HG02623 (cell line): ENCODE measurements around the gene MAPK8IP3.
"Not testable (repeated sequence)": the region's sequence is repeated elsewhere in the genome, so short reads cannot be mapped to it uniquely, and the experiment has no call there.

Source experiments
- ATAC-seq: cut with Tn5 transposase; IDR thresholded peaks from one replicate; pipeline ENCODE4 v1.9.1; 2021; ENCODE audit warnings: moderate library complexity; ENCODE audit not compliant: unreplicated experiment

MAPK8IP3 gene

DNA sequence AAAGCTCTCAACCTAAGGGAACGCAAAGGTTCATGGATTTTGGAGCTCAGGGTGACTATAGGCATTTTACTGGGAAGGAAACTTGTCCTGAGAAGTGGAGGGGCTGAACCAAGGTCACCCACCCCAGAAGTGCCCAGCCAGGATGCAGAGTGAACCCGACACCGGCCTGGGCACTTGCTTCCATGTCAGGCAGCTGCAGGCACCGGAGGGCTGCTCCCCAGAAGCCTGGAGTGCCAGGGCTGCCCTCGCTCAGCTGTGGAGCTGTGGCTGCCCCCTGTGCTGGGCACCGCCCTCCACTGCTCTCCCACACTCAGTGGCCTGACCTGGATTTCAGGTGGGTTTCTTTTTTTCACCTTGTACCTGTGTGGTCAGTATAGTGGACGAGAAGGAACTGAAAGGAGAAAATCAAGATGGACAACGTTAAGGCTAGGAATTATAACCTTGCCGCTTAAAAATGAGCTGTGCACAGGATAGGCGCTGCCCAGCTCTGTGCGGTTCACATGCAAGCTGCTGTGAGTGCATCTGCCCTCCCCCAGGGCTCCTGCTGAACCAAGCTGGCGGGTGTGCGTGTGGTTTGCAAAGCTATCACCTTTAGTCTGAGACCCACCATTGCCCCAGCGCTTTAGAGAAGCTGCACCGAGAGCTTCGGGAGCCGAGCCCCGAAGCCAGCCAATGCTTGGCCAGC lies 2.2 kb downstream of the MAPK8IP3 start:
- ATAC-seq, result no peak

DNA sequence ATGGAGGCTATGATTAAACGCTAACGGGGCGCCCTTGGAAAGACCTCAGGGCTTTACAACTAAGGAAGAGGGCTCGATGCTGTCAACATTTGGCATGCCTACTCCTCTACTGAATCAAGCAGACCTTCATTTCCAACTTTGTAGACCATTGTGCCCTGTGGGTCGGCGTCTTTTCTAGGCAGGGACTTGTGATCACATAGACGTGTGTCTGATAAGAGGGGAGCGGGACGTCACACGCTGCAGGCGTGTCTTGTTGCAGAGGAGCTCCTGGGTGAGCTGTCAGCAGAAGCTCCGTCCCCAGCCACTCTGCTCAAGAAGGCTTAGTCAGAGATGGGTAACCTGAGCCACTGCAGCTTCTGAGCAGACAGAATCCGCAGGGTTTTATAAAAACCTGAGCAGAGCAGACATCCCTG lies 2.8 kb downstream of the MAPK8IP3 start:
- no peak for ATAC-seq

DNA sequence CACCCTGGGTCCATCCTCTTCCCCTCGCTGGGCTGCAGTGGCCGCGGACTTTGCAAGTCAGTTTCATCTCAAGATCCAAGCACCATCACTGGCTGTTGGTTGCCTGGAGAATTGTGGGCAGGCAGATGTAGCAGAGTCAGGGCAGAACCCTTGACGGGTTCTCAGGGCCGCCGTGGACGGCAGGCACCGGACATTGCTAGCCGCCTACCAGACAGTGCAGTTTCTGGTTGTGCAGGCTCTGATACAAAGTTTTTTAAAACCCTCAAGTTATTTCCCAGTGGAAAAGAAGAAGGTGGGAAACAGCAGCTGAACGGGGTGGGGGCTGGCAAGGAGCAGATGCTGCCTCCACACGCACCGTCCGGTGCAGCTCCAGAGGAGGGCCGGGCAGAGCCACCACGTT lies 3.4 kb downstream of the MAPK8IP3 start:
- no peak for ATAC-seq

DNA sequence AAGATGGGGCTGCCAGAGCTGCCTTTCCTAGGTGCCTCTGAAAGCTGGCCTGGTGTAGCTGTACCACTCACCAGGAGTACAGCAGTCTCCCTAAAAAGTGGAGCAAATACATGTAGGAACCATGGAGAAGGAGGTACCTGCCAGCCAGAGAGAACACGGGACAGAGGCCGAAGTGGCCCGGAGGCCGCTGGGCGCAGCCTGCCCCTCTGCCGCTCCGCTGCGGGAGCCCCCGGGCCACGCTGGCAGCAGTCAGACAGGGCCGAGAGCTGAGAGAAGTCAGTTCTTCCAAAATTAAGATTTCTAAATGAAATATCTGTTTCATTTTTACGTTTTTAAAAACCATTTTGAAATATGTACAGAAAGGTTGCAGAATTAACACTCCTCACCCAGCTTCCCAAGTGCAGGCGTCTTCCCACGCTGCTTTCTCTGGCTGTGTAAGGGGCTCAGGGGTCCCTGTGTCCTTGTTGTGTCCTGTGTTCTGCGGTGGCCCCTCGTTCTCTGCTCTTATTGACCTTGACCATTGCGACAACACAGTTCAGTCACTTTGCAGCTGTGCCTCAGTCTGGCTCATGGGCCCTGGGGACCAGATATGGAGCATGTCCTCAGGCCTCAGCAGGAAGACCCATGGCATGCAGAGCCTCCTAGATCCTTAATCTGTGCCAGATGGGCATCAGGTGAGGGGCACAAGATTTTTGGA lies 5.0 kb downstream of the MAPK8IP3 start:
- no peak for ATAC-seq

DNA sequence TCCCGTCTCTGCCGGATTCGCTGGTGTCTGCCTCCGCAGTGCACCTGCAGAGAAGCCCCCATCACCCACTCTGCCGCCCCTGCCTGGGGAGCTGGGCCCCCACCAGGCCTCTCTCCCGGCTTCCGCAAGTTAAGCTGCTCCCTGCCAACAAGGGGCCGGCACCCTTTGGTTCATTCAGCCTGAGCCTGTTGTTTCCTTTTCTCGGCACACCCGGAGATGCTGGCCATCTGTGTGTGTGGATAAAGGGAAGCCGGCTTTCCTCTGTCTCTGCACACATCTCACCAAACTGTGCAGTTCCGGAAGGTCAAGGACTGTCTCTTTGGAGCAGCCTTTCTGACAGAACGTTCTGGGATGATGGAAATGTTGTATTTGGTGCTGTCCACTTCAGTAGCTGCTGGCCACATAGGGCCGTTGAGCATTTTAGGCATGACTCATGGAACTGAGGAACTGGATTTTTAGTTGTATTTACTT lies 6.8 kb downstream of the MAPK8IP3 start:
- ATAC-seq, result no peak

DNA sequence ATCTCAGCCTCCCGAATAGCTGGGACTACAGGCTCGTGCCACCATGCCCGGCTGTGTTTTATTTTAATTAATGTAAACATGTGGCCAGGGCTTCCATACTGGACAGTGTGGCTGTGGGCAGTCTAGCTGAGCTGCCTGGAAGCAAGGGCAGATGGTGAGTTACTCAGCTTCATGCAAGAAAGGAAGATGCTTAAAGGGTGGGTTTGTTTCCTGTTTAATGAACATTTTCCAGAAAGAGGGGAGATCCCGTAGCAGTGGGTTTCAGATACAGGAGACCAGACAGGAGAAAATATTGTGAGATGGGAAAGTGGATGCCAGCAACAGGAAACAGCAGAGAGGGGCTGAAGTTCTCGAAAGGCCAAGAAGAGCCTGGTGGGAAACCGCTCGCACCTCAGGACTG lies 7.3 kb downstream of the MAPK8IP3 start:
- ATAC-seq, result no peak

DNA sequence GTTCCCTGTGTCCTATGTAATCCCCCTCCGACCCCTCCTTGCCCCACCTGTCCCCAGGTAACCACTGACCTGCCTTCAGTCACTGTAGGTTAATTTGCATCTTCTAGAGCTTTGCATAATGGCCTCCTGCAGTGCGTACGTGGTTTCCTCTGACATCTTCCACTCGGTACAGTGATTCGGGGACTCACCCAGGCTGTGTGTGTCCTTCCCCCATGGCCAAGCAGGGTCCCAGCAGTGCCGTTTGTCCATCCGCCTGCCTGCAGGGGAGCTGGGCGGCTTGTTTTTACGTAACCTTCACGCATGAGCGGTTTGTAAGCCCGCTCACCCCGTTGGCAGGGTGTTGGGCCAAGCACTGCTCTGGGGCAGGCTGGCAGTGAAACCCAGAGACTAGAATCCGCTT lies 7.9 kb downstream of the MAPK8IP3 start:
- ATAC-seq, result no peak

DNA sequence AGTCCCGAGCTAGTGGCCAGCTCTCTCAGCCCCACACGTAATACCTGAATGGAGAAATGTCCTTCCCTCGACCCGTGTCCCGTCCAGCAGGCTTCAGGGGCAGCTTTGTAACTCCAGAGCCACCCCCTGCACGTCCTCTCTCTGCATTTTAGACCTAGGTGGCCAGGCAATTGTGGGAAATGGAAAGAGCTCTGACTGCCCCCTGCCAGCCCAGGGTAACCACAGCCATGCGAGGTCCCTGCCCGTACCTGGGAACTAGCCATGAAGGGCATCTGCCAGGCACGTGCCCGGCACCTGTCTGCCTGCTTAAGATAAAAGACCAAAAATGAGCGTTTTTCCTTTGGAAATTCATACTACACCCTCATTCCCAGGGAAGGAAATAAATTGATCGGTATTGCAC lies 9.2 kb downstream of the MAPK8IP3 start:
- ATAC-seq, result no peak

DNA sequence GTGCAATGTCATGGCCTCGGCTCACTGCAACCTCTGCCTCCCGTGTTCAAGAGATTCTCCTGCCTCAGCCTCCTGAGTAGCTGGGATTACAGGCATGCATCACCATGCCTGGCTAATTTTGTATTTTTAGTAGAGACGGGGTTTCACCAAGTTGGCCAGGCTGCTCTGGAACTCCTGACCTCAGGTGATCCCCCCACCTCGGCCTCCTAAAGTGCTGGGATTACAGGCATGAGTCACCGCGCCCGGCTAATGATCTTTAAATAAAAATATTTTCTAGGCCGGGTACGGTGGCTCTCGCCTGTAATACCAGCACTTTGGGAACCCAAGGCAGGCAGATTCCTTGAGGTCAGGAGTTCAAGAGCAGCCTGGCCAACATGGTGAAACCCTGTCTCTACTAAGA lies 12.2 kb downstream of the MAPK8IP3 start:
- not testable (repeated sequence) for ATAC-seq

DNA sequence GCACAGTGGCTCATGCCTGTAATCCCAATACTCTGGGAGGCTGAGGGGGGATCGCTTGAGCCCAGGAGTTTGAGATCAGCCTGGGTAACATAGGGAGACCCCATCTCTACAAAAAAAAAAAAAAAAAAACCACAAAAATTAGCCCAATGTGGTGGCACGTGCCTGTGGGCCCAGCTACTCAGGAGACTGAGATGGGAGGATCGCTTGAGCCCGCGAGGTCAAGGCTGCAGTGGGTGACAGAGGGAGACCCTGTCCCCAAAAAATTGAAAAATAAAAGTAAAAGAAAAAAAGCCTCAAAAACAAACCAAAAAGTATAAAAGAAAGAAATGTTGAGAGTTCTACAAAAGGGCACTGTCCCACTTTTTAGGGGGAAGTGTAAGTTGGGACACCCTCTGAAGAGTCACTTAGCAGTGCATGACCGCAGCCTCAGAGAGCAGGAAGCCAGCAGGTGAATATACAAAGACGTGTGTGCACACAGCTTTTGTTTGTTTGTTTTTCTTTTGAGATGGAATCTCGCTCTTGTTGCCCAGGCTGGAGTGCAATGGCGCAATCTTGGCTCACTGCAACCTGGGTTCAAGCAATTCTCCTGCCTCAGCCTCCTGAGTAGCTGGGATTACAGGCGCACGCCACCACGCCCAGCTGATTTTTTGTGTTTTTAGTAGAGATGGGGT lies 13.7 kb downstream of the MAPK8IP3 start:
- ATAC-seq, result not testable (repeated sequence)

DNA sequence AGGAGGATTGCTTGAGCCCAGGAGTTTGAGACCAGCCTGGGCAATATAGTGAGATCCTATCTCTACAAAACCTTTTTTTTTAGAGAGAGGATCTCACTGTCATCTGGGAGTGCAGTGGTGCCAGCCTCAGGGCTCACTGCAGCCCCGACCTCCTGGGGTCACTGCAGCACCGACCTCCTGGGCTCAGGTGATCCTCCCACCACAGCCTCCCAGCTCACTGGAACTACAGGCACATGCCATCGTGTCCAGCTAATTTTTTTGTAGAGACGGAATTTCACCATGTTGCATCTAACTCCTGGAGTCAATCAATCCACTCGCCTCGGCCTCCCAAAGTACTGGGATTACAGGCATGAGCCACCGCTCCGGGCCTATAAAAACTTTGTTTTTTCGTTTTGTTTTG lies 15.4 kb downstream of the MAPK8IP3 start:
- no peak for ATAC-seq

DNA sequence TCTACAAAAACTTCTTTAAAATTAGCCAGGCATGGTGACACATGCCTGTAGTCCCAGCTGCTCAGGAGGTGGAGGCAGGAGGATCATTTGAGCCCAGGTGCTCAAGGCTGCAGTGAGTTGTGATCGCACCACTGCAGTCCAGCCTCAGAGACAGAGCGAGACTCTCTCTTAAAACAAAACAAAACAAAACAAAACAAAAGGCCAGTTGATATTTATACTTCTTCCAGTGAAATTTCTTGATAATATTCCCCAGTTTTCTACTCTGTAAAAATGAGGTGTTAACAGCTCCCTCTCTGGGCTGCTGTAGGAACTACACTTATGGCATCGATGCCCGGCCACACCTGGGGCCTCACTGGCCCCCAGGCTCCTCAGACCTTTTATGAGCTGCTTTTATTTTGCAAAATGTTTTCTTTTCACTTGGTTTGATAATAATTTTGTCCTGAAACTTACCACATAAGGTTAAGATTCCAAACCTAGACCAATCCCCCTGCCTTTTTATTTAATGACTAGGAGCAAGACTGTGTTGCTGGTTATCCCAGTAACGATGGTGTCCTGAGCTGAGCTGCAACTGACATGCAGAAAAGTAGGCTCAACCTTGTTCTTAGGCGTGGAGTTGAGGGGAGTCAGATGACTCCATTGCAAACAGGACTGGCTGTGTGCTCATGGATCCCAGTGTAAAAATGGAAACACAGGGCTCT lies 17.6 kb downstream of the MAPK8IP3 start:
- ATAC-seq, result no peak

DNA sequence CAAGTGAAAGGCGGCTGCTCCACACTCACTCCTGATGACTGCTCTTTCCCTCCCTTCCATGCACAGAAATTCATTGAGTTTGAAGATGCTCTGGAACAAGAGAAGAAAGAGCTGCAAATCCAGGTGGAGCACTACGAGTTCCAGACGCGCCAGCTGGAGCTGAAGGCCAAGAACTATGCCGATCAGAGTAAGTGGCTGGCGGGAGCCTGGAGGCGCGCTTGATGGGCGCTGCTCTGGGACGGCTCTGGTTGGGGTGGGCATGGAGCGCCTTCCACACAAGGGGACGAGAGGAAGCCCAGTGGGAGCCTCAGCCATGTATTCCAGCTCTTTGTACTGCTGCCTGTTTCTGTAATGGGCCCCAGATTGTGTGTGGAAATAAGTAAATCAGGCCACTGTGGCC lies 18.5 kb downstream of the MAPK8IP3 start:
- ATAC-seq, result no peak

DNA sequence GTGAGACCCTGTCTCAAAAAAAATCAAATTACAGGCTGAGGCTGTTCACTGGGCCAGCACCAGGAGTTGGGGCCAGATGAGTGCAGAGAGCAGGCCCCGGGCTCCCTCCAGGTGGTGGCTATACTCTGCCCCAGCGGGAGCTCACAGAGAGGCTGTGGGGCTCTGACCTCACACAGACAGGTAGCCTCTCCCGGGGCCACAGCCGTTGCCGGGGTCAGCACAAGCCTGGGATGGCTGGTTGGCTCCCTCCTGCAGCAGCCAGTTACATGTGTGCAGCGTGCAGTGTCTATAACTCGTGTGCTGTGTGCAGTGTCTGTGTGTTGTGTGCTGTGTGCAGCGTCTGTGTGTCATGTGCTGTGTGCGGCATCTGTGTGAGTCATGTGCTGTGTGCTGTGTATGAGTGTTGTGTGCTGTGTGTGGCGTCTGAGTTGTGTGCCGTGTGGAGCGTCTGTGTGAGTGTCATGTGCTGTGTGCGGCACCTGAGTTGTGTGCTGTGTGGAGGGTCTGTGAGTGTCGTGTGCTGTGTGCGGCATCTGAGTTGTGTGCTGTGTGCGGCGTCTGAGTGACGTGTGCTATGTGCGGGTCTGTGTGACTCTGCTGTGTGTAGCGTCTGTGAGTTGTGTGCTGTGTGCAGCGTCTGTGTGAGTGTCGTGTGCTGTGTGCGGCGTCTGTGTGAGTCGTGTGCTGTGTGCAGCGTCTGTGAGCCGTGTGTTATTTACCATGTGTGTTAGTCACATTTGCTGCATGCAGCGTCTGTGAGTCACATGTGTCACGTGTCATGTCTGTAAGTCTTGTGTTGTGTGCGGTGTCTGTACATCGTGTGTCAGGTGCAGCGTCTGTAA lies 20.9 kb downstream of the MAPK8IP3 start:
- ATAC-seq, result no peak

DNA sequence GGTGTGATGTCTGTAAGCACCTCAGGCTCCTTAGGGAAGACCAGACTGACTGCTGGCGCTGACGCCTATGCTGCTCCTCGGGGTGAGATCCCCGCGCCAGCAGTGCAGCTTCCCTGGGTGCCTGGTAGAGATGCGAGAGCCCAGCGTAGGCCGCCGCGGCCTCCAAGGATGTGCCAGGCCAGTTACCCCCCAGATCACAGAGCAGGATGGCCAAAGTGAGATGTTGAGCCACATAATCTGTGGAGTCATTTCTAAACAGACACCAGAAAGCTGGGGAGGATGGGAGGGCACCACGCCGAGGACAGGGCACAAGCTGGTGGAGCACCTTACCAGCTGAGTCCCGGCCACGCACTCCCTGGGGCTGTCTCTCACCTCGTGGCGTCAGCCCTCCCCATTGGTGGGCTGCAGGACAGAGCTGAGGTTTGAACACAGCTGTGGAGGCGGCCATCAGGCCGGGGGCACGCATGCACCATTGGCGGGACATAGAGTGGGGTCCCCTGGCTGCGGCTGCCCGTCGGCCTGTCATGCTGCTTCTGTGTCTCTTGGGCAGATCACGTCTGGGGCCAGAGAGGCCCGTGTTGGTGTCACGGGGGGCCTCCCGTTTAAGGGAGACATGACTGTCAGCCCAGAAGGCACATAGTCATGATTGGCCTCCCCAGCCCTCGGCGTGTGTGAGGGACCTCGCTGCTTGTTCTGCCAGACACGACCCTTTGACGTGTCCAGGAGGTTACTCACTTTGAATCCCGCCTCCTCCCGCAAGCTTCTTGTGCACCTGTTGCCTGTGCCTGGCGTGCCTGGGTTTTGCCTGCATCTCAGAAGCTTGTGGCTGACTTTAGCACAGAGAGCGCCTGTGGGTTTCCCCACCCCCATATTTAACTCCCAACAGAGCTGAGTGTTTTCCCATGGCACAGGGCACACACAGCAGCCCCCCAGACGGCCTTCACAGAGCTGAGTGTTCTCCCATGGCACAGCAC lies 21.9 kb downstream of the MAPK8IP3 start:
- no peak for ATAC-seq

DNA sequence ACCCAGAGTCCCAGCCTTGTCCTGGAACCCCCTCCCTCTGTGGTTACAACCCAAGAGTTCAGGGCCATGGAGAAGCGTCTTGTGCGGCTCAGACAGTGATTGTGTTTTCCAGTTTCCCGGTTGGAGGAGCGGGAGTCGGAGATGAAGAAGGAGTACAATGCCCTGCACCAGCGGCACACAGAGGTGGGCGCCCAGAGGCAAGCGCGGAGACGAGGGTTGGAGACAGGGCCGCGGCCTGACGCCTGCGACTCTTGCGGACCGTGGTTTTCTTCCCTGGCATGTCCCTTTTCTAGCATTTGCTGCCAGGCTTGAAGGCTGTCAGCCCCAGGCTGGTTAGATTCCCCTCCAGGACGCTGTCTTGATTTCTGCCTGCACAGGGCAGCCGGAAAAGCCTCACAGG lies 23.0 kb downstream of the MAPK8IP3 start:
- no peak for ATAC-seq

DNA sequence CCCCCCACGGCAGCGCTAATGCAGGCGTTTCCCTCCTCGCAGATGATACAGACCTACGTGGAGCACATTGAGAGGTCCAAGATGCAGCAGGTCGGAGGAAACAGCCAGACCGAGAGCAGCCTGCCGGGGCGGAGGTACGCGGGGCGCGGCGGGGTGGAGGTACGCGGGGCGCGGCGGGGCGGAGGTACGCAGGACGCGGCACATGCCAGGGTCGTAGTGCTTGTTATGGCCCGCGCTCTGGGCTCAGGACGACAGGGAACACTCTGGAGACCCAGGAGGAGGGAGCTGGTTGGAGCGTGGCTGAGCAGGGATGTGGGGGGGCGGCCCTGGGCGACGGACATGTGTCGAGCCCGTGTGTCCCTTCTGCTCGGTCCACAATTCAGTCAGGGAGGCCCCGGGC lies 23.4 kb downstream of the MAPK8IP3 start:
- no peak for ATAC-seq

DNA sequence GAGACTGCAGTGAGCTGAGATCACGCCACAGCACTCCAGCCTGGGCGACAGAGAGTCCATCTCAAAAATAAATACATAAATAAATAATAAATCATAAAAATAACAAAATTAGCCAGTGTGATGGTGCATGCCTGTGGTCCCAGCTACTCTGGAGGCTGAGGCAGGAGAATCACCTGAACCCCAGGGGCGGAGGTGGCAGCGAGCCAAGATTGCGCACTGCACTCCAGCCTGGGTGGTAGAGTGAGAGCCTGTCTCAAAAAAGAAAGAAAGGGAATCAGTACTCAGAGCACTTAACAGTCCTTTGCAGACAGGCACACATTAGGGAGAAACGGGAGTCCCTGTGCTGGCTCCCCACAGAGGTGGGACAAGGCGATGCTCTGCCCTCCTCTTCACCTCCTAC lies 25.1 kb downstream of the MAPK8IP3 start:
- ATAC-seq, result no peak

DNA sequence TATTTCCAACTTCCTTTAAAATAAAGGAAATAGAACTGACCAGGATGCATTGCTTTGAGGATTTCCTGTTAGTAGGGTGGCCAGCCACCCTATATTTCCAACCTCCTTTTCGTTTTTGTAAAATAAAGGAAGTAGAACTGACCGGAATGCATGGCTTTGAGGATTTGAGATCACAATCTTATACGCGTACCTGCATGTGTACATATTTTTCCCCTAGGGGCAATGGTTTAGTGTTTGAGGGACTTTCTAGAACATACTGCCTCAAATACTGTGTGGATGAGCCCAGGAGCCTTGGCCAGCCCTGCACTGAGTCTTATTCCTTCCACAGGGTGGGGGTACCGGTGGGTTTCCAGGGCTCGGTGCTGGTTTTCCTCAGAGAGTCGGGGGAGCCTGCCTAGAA lies 25.6 kb downstream of the MAPK8IP3 start:
- ATAC-seq, result no peak
